Psoas muscle (tissue), 8 donors: ENCODE results near the gene GPC6. TPM values are rescaled to one million over a fixed set of nuclear protein-coding genes. Genes with fewer than 3 reads are reported as not detected.

Experiments used
- ATAC-seq, 4 donors: fragments of 200-7000 bp; cut with Tn5 transposase; one replicate each; pipeline ENCODE4 v1.9.1; 2020; ENCODE audit warnings: moderate library complexity in 3 of 4, mild to moderate bottlenecking in 2 of 4
- DNase-seq, 2 donors: peaks; one replicate each; pipeline ENCODE4 v3.0.0-alpha.2; 2020
- H3K27ac ChIP-seq: fragments of 200-600 bp; one replicate; pipeline ENCODE4 v1.8.0; 2022
- H3K27me3 ChIP-seq, 3 donors: fragments of 200-600 bp in 1 of 3; one replicate each; pipeline versions ENCODE4 v1.6.1 to v1.8.0; 2013 to 2022; ENCODE audit warnings: low read length in 2 of 3, mild to moderate bottlenecking in 2 of 3, moderate library complexity in 1 of 3; ENCODE audit not compliant: insufficient read depth in 3 of 3
- H3K36me3 ChIP-seq, 2 donors: fragments of 200-600 bp in 1 of 2; one replicate each; pipeline versions ENCODE4 v1.6.1 to v1.8.0; 2013 to 2022; ENCODE audit warnings: low read depth in 1 of 2, mild to moderate bottlenecking in 1 of 2, moderate library complexity in 1 of 2; ENCODE audit not compliant: insufficient read depth in 1 of 2
- H3K4me1 ChIP-seq: fragments of 200-600 bp; one replicate; pipeline ENCODE4 v1.8.0; 2022
- H3K4me3 ChIP-seq: fragments of 200-600 bp; one replicate; pipeline ENCODE4 v1.8.0; 2022; ENCODE audit warnings: mild to moderate bottlenecking
- H3K9me3 ChIP-seq: fragments of 200-600 bp; one replicate; pipeline ENCODE4 v1.8.0; 2022
- CTCF ChIP-seq: fragments of 200-600 bp; IDR thresholded peaks from one replicate; pipeline ENCODE4 v1.8.0; 2022; ENCODE audit warnings: antibody characterized with exemption
- WGBS, 3 donors: extraction: QIAGEN DNeasy Blood & Tissue Kit; methylation state at CpG; one replicate each; pipeline versions ENCODE4 v1.1.6 to v1.1.7; 2013; 5-methylcytosine and 5-hydroxymethylcytosine counted together
- intact Hi-C, 2 donors: fragments of 100-400 bp; cut with DNase I; formaldehyde crosslinking; loops; one replicate each; pipeline versions ENCODE4 v1.11.0 to v1.14.2; 2022
- polyA plus RNA-seq, 3 donors: library from polyadenylated mRNA; stranded (reverse); fragments of 200-250 nt; gene quantifications; one replicate each; pipeline ENCODE4 v1.2.3, GENCODE V29; 2013
- total RNA-seq, 4 donors: library from RNA; stranded (reverse); fragmentation: NEBNext Ultra II Directional in 2 of 4; extraction: Animal tissue kit (Norgen Biotek cat#: 25700) in 2 of 4; gene quantifications; one replicate each; pipeline versions ENCODE4 v1.2.1 to v1.2.4, GENCODE V29; 2021 to 2023
- donor health status: healthy with polysubstance abuse.
- donor health status: DM: no; HTN: no; CAD: no; lungs with moderate emphysema.
- donor health status: Bipolar disorder and iron deficiency.
- donor health status: healthy.
- donor health status: DM: yes; HTN: yes; CAD: no.
- donor health status: DM: no; HTN: no; CAD: no.
- donor health status: DM: no; HTN: no; CAD: no.
- donor health status: DM: yes; HTN: yes; CAD: no.

GPC6 gene
- total and polyA plus RNA-seq, 7 donors, result 0.07 to 3.7 (median 0.57) TPM

GRCh38 chr13:93559718-93560117, 333.1 kb downstream of the GPC6 start:
- Histone ChIP-seq H3K9me3 (no peaks in the 10 kb centered on the region), H3K4me3 (no peak overlapping the region), H3K27ac (no peak overlapping the region), H3K27me3 (no peaks in the 10 kb centered on the region), H3K36me3 (no peaks in the 10 kb centered on the region), H3K4me1 (no peaks in the 10 kb centered on the region)
- intact Hi-C loops, result no loop called here
- TF ChIP-seq CTCF, result no peak
- 56 to 66% (median 58%) methylated on average over 3 of the region's 3 CpGs for WGBS, 3 donors
- ATAC-seq (no peak), DNase-seq (no peak)

- Histone ChIP-seq H3K4me3 (no peak overlapping the region), H3K36me3 (no peaks in the 10 kb centered on the region), H3K9me3 (no peaks in the 10 kb centered on the region), H3K27me3 (no peaks in the 10 kb centered on the region), H3K27ac (no peak overlapping the region), H3K4me1 (no peaks in the 10 kb centered on the region)
- intact Hi-C loops, result no loop called here
- DNase-seq (no peak), ATAC-seq (no peak)
- WGBS, 3 donors, result 40 to 45% (median 41%) methylated on average over 4 of the region's 4 CpGs
- TF ChIP-seq CTCF, result no peak
These were observed 335.1 kb downstream of the GPC6 start for GRCh38 chr13:93561576-93562225.

GRCh38 chr13:93562676-93563075, 336.1 kb downstream of the GPC6 start:
- intact Hi-C loops, result no loop called here
- Histone ChIP-seq H3K27me3 (no peaks in the 10 kb centered on the region), H3K9me3 (no peaks in the 10 kb centered on the region), H3K4me3 (no peak overlapping the region), H3K4me1 (no peaks in the 10 kb centered on the region), H3K36me3 (no peaks in the 10 kb centered on the region), H3K27ac (no peak overlapping the region)
- ATAC-seq (no peak), DNase-seq (no peak)
- TF ChIP-seq CTCF, result no peak
- WGBS, 3 donors, result 85 to 88% (median 88%) methylated on average over 1 of the region's 1 CpG

- DNase-seq (no peak), ATAC-seq (no peak)
- intact Hi-C loops, result no loop called here
- no peaks in the 10 kb centered on the region for H3K9me3 ChIP-seq
- 84 to 91% (median 88%) methylated on average over 2 of the region's 2 CpGs for WGBS, 3 donors
- no peaks in the 10 kb centered on the region for H3K27me3 ChIP-seq
- TF ChIP-seq CTCF, result no peak
- H3K27ac ChIP-seq, result no peak overlapping the region
- H3K4me1 ChIP-seq, result no peaks in the 10 kb centered on the region
- H3K36me3 ChIP-seq, result no peaks in the 10 kb centered on the region
- no peak overlapping the region for H3K4me3 ChIP-seq
These were observed 350.5 kb downstream of the GPC6 start for GRCh38 chr13:93577105-93577504.

- TF ChIP-seq CTCF, result no peak
- Histone ChIP-seq H3K4me3 (no peak overlapping the region), H3K36me3 (no peaks in the 10 kb centered on the region), H3K27ac (no peak overlapping the region), H3K27me3 (no peaks in the 10 kb centered on the region), H3K4me1 (no peaks in the 10 kb centered on the region), H3K9me3 (no peaks in the 10 kb centered on the region)
- intact Hi-C loops, result no loop called here
- ATAC-seq (no peak), DNase-seq (no peak)
These were observed 363.2 kb downstream of the GPC6 start for GRCh38 chr13:93589788-93590187.
